HEK293 (cell line): ENCODE data around the gene ARAP1.

Source experiments
- CTCF ChIP-seq: fragments of 450-650 bp; formaldehyde crosslinking; IDR thresholded peaks from 2 replicates; pipeline ENCODE4 v1.5.1; 2016; ENCODE audit warnings: missing biosample characterization, missing genetic modification characterization
- SP2 ChIP-seq: fragments of 450-650 bp; formaldehyde crosslinking; IDR thresholded peaks from 2 replicates; pipeline ENCODE4 v1.5.1; 2016; ENCODE audit warnings: missing biosample characterization, missing genetic modification characterization
- ZBTB21 ChIP-seq: fragments of 450-650 bp; formaldehyde crosslinking; IDR thresholded peaks from 2 replicates; pipeline ENCODE4 v1.5.1; 2017; ENCODE audit warnings: missing biosample characterization, missing genetic modification characterization
- ZFP3 ChIP-seq: fragments of 450-650 bp; formaldehyde crosslinking; IDR thresholded peaks from 2 replicates; pipeline ENCODE4 v1.5.1; 2016; ENCODE audit warnings: low read depth, missing biosample characterization, missing genetic modification characterization
- ZNF114 ChIP-seq: fragments of 450-650 bp; formaldehyde crosslinking; IDR thresholded peaks from 2 replicates; pipeline ENCODE4 v1.5.0; 2017; ENCODE audit warnings: missing biosample characterization, missing genetic modification characterization
- ZNF366 ChIP-seq: fragments of 450-650 bp; formaldehyde crosslinking; conservative IDR thresholded peaks from 2 replicates; pipeline ENCODE4 v1.5.1; 2016; ENCODE audit warnings: missing biosample characterization, missing genetic modification characterization
- ZNF416 ChIP-seq: fragments of 450-650 bp; formaldehyde crosslinking; IDR thresholded peaks from 2 replicates; pipeline ENCODE4 v1.5.1; 2016; ENCODE audit warnings: missing biosample characterization, missing genetic modification characterization
- ZNF514 ChIP-seq: fragments of 450-650 bp; formaldehyde crosslinking; IDR thresholded peaks from 2 replicates; pipeline ENCODE4 v1.5.1; 2016; ENCODE audit warnings: missing biosample characterization, missing genetic modification characterization
- ZNF629 ChIP-seq: fragments of 450-650 bp; formaldehyde crosslinking; IDR thresholded peaks from 2 replicates; pipeline ENCODE4 v1.5.1; 2017; ENCODE audit warnings: missing biosample characterization, missing genetic modification characterization
- TF ChIP-seq, protein P1 (sequence below): fragments of 450-650 bp; formaldehyde crosslinking; IDR thresholded peaks from 2 replicates; pipeline ENCODE4 v1.5.1; 2016; ENCODE audit warnings: missing biosample characterization, missing genetic modification characterization

DNA sequence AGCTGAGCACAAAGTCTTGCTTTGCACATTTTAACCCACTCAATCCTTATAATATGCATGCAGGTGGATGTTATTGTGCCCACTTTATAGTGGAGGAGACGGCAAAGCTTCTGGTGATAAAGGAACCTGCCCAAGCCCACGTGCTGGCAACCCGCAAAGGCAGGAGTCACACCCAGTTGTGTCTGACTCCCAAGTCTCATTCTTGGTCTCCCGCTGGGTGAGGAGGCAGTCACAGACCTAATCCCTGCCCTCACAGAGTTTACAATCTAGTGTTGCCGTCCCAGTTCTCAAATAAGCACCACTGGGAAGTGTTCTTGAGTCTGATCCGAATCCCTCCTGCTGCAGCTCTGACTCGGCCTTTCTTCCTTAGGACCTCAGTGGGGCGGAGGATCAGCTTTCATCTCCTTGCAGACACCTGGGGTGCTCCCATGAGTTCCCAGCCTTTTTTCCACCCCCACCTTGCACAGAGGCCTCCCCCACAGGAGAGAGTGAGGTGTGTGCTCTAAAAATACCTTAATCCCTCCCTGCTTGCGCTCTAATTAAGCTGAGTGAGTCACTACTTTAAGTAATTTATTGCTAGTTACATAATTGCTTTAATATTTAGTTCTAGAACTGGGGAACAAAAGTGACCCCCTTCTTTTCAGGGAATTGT lies 93.1 kb downstream of the ARAP1 start:
- TF ChIP-seq ZFP3 (tag by site-specific recombination) (no peak), ZNF366 (no peak), ZNF514 (tag by site-specific recombination) (no peak), CTCF (no peak), ZNF416 (tag by site-specific recombination) (no peak), ZNF114 (tag by site-specific recombination) (no peak), ZNF629 (tag by site-specific recombination) (no peak), SP2 (tag by site-specific recombination) (no peak), ZBTB21 (no peak)
- TF ChIP-seq, protein P1, sequence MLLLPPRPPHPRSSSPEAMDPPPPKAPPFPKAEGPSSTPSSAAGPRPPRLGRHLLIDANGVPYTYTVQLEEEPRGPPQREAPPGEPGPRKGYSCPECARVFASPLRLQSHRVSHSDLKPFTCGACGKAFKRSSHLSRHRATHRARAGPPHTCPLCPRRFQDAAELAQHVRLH (tag by site-specific recombination): no peak
